Retinal pigment epithelial cell (primary cell): ENCODE measurements around the gene ANKRD31.
"Not testable (repeated sequence)": the region's sequence is repeated elsewhere in the genome, so short reads cannot be mapped to it uniquely, and the experiment has no call there.

Experiments used
- DNase-seq: peaks from one replicate; pipeline ENCODE4 v3.0.0-alpha.2; 2010; ENCODE audit warnings: low read depth
- H3K4me3 ChIP-seq: 2 replicates; pipeline ENCODE4 v1.5.1; 2011; ENCODE audit warnings: mild to moderate bottlenecking, low read length, control low read depth, moderate library complexity
- TF ChIP-seq, protein P1 (sequence below): conservative IDR thresholded peaks from 2 replicates; pipeline ENCODE4 v1.5.1; 2011; ENCODE audit warnings: low read depth, low read length, control low read depth, inconsistent platforms

Gene ANKRD31

DNA sequence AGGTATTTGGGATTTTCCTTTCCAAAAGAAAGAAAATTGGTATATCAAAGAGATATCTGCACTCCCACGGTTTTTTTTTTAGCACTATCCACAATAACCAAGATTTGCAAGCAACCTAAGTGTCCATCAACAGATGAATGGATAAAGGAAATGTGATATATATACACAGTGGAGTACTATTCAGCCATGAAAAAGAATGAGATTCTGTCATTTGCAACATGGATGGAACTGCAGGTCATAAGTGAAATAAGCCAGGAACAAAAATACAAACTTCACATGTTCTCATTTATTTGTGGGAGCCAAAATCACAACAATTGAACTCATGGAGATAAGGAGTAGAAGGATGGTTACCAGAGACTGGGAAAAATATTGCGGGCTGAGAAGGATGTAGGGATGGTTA, 9.8 kb downstream of the ANKRD31 start:
- no peak for DNase-seq
- TF ChIP-seq, protein P1, sequence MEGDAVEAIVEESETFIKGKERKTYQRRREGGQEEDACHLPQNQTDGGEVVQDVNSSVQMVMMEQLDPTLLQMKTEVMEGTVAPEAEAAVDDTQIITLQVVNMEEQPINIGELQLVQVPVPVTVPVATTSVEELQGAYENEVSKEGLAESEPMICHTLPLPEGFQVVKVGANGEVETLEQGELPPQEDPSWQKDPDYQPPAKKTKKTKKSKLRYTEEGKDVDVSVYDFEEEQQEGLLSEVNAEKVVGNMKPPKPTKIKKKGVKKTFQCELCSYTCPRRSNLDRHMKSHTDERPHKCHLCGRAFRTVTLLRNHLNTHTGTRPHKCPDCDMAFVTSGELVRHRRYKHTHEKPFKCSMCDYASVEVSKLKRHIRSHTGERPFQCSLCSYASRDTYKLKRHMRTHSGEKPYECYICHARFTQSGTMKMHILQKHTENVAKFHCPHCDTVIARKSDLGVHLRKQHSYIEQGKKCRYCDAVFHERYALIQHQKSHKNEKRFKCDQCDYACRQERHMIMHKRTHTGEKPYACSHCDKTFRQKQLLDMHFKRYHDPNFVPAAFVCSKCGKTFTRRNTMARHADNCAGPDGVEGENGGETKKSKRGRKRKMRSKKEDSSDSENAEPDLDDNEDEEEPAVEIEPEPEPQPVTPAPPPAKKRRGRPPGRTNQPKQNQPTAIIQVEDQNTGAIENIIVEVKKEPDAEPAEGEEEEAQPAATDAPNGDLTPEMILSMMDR = no peak
- H3K4me3 ChIP-seq = no peak overlapping the region

DNA sequence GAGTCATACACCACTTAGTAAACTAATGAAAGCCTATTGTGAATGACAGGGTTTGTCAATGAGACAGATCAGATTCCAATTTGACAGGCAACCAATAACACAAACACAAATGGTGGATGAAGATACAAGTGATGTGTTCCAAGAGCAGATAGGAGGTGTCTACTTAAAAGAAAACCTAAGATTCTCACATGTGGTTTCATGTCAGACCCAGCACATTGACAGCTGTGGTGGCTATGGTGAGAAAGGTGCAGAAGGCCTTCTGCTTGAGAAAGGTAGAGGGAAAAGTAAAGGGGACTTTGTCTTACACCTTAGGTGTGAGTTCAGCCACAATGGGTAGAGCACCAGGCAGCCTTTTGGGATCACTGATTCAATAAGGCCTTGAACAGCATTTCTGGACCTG, 11.2 kb downstream of the ANKRD31 start:
- DNase-seq = no peak
- H3K4me3 ChIP-seq = no peak overlapping the region
- TF ChIP-seq, protein P1 = no peak

DNA sequence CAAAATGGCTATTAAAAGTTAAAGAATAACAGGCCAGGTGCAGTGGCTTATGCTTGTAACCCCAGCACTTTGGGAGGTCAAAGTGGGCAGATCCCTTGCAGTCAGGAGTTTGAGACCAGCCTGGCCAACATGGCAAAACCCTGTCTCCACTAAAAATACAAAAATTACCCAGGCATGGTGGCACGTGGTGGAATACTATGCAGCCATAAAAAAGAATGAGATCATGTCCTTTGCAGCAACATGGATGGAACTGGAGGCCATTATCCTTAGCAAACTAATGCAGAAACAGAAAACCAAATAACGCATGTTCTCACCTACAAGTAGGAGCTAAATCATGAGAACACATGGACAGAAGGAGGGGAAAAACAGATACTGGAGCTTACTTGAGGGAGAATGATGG, 15.9 kb downstream of the ANKRD31 start:
- not testable (repeated sequence) for DNase-seq

DNA sequence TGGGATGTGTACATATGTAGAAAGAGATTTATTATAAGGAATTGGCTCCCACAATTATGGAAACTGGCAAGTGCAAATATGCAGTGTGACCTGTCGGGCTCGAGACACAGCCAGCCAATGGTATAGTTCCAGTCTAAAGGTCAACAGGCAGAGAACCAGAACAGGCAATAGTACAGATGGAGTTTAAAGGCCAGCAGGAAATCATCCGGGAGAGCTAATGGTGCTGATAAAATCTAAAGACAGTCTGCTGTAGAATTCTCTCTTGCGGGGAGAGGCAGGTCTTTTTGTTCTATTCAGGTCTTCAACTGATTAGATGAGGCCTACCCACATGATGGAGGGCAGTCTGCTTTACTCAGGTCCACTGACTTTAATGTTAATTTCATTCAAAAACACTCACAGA, 21.8 kb downstream of the ANKRD31 start:
- H3K4me3 ChIP-seq = no peak overlapping the region
- TF ChIP-seq, protein P1 = no peak
- no peak for DNase-seq

More for the DNA sequence above, 15.9 kb downstream of the ANKRD31 start:
- H3K4me3 ChIP-seq = not testable (repeated sequence)

DNA sequence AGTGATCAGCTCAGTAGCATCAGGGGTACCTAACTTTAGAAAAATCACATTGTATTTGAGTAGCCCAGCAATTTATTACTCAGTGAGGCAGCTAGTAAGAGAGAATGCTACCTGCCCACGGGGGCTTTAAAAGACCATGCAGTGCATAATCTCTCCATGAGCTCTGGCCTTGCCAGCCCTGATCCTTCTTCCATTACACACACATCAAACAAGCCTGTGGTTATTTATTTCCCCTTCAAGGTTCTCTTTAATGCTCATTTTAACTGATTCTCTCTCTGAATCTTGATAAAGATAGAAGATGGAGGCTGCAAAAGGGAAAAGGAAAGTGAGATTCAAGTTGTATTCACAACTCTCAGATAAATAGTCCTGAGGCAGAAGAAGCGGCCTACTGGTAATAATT, 22.3 kb downstream of the ANKRD31 start:
- H3K4me3 ChIP-seq = no peak overlapping the region
- TF ChIP-seq, protein P1 = no peak
- no peak for DNase-seq

DNA sequence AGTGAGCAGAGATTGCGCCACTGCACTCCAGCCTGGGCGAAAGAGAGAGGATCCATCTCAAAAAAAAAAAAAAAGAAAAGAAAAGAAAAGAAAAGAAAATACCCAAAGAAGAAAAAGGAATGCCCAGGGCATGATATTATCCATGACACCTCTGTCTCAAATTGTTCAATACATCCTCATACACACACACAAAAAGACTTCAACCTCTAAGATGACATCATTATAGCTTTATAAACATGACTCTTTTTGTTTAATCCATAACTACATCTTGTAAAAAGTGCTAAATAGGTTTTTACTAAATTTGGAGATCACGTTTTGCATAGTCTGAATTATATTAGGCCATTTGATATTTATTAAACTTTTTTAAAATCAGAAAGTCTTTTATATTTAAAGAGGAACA, 33.1 kb downstream of the ANKRD31 start:
- no peak overlapping the region for H3K4me3 ChIP-seq
- TF ChIP-seq, protein P1 = no peak
- DNase-seq = no peak

DNA sequence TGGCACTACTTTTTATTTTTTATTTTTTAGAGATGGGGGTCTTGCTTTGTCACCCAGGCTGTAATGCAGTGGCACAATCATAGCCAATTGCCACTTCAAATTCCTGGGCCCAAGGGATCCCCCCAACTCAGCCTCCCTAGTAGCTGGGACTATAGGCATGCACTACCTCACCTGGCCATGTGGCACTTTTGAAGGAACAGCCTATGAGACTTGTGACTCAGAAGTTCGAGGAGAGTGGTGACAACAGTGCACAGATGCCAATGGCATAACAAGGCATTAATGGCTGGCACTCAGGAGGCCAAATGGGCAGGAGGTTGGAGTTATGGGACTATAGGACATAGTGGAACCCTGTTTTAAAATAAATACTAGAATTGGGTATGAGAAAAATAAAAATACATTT, 33.7 kb downstream of the ANKRD31 start:
- no peak for DNase-seq
- no peak overlapping the region for H3K4me3 ChIP-seq
- TF ChIP-seq, protein P1 = no peak

DNA sequence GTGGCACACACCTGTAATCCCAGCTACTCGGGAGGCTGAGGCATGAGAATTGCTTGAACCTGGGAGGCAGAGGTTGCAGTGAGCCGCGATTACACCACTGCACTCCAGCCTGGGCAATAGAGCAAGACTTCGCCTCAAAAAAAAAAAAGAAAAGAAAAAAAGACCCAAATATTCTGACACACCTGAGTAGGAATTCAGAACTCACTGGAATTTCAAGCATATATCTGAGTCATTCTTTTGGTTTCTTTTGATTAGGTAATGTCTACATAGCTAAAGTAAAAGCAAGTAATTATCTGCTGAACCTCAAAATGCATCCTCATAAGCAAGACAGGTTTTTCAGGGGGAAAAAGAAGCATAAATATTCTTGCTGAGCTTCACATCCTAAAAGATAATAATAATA, 35.9 kb downstream of the ANKRD31 start:
- TF ChIP-seq, protein P1 = no peak
- DNase-seq = no peak
- H3K4me3 ChIP-seq = no peak overlapping the region
